Gastrocnemius medialis (tissue), 4 donors: ENCODE data around the gene DDX60.

Source experiments
- POLR2A ChIP-seq, 2 donors: fragments of 450-650 bp; IDR thresholded peaks; one replicate each; pipeline ENCODE4 v1.6.1; 2017; ENCODE audit warnings: antibody characterized with exemption in 2 of 2, mild to moderate bottlenecking in 2 of 2, moderate library complexity in 2 of 2
- TF ChIP-seq, protein P1 (sequence below), 5 experiments: fragments of 450-650 bp in 3 of 5; fragments of 200-600 bp in 2 of 5; sonication (generic) in 2 of 5; IDR thresholded peaks in 4 of 5; conservative IDR thresholded peaks in 1 of 5; 1 replicate in 4 of 5; 2 replicates in 1 of 5; pipeline ENCODE4 v1.5.1; 2016 to 2019; ENCODE audit warnings: antibody characterized with exemption in 5 of 5, mild to moderate bottlenecking in 3 of 5, moderate library complexity in 3 of 5

DNA sequence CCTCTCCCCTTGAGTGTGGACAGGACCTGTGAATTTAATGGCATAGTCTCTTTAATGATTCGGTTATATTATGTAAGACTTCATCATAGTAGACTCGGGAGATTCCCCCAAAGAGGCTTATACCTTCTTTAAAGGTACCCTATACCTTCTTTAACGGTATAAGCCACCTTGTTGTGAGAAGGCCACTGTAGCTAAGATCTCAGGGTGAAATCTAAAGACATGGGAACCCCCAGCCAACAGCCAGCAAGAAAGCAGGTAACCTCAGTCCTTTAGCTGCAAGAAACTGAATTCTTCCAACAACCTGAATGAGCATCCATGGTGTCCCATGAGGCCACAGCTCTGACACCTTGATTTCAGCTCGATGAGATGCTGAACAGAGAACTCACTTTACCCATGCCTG lies 931 bp downstream of the DDX60 start:
- TF ChIP-seq, protein P1, sequence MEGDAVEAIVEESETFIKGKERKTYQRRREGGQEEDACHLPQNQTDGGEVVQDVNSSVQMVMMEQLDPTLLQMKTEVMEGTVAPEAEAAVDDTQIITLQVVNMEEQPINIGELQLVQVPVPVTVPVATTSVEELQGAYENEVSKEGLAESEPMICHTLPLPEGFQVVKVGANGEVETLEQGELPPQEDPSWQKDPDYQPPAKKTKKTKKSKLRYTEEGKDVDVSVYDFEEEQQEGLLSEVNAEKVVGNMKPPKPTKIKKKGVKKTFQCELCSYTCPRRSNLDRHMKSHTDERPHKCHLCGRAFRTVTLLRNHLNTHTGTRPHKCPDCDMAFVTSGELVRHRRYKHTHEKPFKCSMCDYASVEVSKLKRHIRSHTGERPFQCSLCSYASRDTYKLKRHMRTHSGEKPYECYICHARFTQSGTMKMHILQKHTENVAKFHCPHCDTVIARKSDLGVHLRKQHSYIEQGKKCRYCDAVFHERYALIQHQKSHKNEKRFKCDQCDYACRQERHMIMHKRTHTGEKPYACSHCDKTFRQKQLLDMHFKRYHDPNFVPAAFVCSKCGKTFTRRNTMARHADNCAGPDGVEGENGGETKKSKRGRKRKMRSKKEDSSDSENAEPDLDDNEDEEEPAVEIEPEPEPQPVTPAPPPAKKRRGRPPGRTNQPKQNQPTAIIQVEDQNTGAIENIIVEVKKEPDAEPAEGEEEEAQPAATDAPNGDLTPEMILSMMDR (IDR thresholded peaks at IDR 0.05 in 4 of 5, conservative IDR thresholded peaks at IDR 0.05 in 1 of 5) = no peak
- TF ChIP-seq POLR2A (IDR thresholded peaks at IDR 0.05) = no peak
